Measurements from ENCODE around the gene FAM221B. TPM values are rescaled to one million over a fixed set of nuclear protein-coding genes. Genes with fewer than 3 reads are reported as not detected.
A peak's percentile ranks its signal among the peaks of the same experiment; 100 is the strongest.

Gene FAM221B
- polyA plus RNA-seq, 2 donors = not detected

GRCh38 chr9:35836595-35836994 is 8.1 kb upstream of the FAM221B start:
- H3K27me3 ChIP-seq (ENCODE audit: control insufficient read depth in 1 of 2, insufficient read depth in 2 of 2, low read length in 2 of 2) = no peaks in the 10 kb centered on the region
- no peaks in the 10 kb centered on the region for H3K9me3 ChIP-seq (ENCODE audit: control insufficient read depth in 2 of 2, insufficient read depth in 1 of 2, low read depth in 1 of 2, low read length in 1 of 2)
- no peaks in the 10 kb centered on the region for H3K36me3 ChIP-seq (ENCODE audit: control insufficient read depth in 2 of 2, insufficient read depth in 2 of 2, low read length in 1 of 2)
- WGBS, 2 donors = 86 to 94% methylated on average over 5 of the region's 5 CpGs
- peaks cover 0 to 3% of the 10 kb centered on the region in 2 donors for H3K4me1 ChIP-seq (ENCODE audit: control insufficient read depth in 2 of 2, insufficient read depth in 2 of 2, low read length in 1 of 2)
- no peak overlapping the region for H3K27ac ChIP-seq (ENCODE audit: low read depth in 2 of 2, low read length in 1 of 2)
- no peak overlapping the region for H3K4me3 ChIP-seq (ENCODE audit: low read depth in 1 of 2, low read length in 2 of 2)

DNA sequence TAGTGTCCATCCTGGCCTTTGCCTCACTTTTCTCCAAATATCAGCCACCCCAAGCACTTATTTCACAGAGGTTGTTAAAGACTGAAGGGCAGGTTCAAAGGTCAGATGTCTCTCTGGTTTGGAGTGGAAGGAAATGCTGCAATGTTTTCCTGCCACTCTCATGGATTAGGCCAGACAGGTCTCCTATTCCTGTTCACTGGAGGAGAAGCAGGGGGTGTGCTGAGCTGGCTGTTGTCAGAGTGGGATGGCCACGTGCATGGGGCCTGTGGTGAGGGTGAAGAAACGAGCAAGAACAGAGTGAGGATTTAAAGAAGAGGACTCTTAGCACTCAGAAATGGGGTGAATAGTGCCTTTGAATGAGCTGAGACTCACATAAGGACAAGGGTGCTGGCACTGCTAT is 7.2 kb upstream of the FAM221B start:
- no peaks in the 10 kb centered on the region for H3K9me3 ChIP-seq (ENCODE audit: control insufficient read depth in 2 of 2, insufficient read depth in 1 of 2, low read depth in 1 of 2, low read length in 1 of 2)
- 72 to 88% methylated on average over 2 of the region's 2 CpGs for WGBS, 2 donors
- H3K4me1 ChIP-seq (ENCODE audit: control insufficient read depth in 2 of 2, insufficient read depth in 2 of 2, low read length in 1 of 2) = peaks cover 0 to 3% of the 10 kb centered on the region in 2 donors
- no peak overlapping the region for H3K27ac ChIP-seq (ENCODE audit: low read depth in 2 of 2, low read length in 1 of 2)
- no peak overlapping the region for H3K4me3 ChIP-seq (ENCODE audit: low read depth in 1 of 2, low read length in 2 of 2)
- no peaks in the 10 kb centered on the region for H3K27me3 ChIP-seq (ENCODE audit: control insufficient read depth in 1 of 2, insufficient read depth in 2 of 2, low read length in 2 of 2)
- no peaks in the 10 kb centered on the region for H3K36me3 ChIP-seq (ENCODE audit: control insufficient read depth in 2 of 2, insufficient read depth in 2 of 2, low read length in 1 of 2)

DNA sequence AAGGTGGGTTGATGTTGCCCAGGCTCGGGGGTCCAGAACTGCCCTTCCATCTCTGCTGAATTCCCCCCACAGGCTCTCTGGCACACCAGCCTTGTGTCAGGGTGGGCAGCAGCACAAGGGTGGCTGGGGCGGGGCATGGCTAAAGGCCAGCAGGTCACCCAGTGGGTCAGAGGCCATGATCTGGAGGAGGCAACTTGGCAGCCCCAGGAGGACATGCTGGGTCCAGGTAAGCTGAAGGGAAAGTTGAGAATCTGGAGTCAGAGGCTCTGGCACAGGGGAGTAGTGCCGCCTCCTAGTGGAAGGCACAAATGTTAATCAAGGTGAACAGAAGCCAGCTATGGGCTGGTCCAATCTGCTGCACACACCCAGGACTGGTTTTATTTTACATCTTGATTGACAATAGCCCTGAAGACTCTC is 6.7 kb upstream of the FAM221B start:
- Histone ChIP-seq H3K36me3 (ENCODE audit: control insufficient read depth in 2 of 2, insufficient read depth in 2 of 2, low read length in 1 of 2) (no peaks in the 10 kb centered on the region), H3K4me3 (ENCODE audit: low read depth in 1 of 2, low read length in 2 of 2) (no peak overlapping the region), H3K4me1 (ENCODE audit: control insufficient read depth in 2 of 2, insufficient read depth in 2 of 2, low read length in 1 of 2) (peaks cover 0 to 3% of the 10 kb centered on the region in 2 donors), H3K27ac (ENCODE audit: low read depth in 2 of 2, low read length in 1 of 2) (no peak overlapping the region), H3K27me3 (ENCODE audit: control insufficient read depth in 1 of 2, insufficient read depth in 2 of 2, low read length in 2 of 2) (no peaks in the 10 kb centered on the region), H3K9me3 (ENCODE audit: control insufficient read depth in 2 of 2, insufficient read depth in 1 of 2, low read depth in 1 of 2, low read length in 1 of 2) (no peaks in the 10 kb centered on the region)
- WGBS, 2 donors = 83 to 91% methylated on average over 3 of the region's 3 CpGs

DNA sequence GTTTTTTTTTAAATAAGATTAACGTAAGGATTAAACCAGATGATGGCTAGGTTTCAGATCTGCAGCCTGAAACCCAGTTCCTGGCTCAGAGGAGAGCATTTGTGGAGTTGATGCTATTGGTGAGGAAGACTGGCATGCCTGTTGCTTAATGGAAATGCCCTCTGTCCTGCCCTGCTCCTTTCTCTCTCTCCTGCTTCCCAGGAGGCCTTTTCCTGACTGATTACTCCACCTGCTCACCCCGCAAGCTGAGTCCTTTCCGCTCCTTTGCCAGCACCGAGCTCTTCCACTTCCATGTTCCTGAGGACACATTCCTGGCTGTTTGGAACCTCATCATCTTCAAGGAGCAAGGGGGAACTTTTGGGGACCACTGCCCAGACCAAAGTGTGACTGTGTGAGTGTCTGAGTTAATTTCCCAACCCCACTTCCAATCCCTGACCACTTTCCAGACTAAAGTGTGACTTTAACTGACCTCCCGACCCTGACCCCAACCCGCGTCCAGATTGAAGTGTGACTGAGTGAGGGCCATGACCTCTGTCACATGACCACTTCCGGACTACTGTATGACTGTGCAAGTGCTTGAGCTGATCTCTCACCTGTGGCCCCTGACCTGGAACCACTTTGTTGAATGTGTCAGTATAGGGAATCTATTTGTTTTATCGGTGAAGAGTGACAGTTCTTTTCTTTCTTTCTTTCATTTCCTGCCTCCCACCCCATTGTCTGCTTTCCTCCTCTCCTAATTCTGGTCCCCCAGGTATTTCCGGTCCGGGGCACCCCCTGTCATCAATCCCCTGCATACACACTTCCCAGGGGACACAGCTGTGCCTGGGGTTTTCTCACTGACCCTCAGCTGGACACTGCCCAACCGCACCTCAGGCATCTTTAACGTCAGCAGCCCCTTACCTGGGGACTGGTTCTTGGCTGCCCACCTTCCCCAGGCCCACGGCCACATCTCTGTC is 6.0 kb upstream of the FAM221B start:
- H3K36me3 ChIP-seq (ENCODE audit: control insufficient read depth in 2 of 2, insufficient read depth in 2 of 2, low read length in 1 of 2) = no peaks in the 10 kb centered on the region
- 79 to 83% methylated on average over 14 of the region's 14 CpGs for WGBS, 2 donors
- H3K4me3 ChIP-seq (ENCODE audit: low read depth in 1 of 2, low read length in 2 of 2) = no peak overlapping the region
- H3K4me1 ChIP-seq (ENCODE audit: control insufficient read depth in 2 of 2, insufficient read depth in 2 of 2, low read length in 1 of 2) = peaks cover 2 to 6% of the 10 kb centered on the region in 2 donors
- no peaks in the 10 kb centered on the region for H3K9me3 ChIP-seq (ENCODE audit: control insufficient read depth in 2 of 2, insufficient read depth in 1 of 2, low read depth in 1 of 2, low read length in 1 of 2)
- no peaks in the 10 kb centered on the region for H3K27me3 ChIP-seq (ENCODE audit: control insufficient read depth in 1 of 2, insufficient read depth in 2 of 2, low read length in 2 of 2)
- no peak overlapping the region for H3K27ac ChIP-seq (ENCODE audit: low read depth in 2 of 2, low read length in 1 of 2)

- WGBS, 2 donors = 61 to 76% methylated on average over 5 of the region's 5 CpGs
- Histone ChIP-seq H3K9me3 (ENCODE audit: control insufficient read depth in 2 of 2, insufficient read depth in 1 of 2, low read depth in 1 of 2, low read length in 1 of 2) (no peaks in the 10 kb centered on the region), H3K4me1 (ENCODE audit: control insufficient read depth in 2 of 2, insufficient read depth in 2 of 2, low read length in 1 of 2) (peaks cover 8 to 9% of the 10 kb centered on the region in 2 donors), H3K4me3 (ENCODE audit: low read depth in 1 of 2, low read length in 2 of 2) (no peak overlapping the region), H3K27ac (ENCODE audit: low read depth in 2 of 2, low read length in 1 of 2) (peak overlapping the region in 1 of 2 donors; percentile 40), H3K36me3 (ENCODE audit: control insufficient read depth in 2 of 2, insufficient read depth in 2 of 2, low read length in 1 of 2) (no peaks in the 10 kb centered on the region), H3K27me3 (ENCODE audit: control insufficient read depth in 1 of 2, insufficient read depth in 2 of 2, low read length in 2 of 2) (no peaks in the 10 kb centered on the region)
Measured at GRCh38 chr9:35832814-35833213, 4.3 kb upstream of the FAM221B start.

DNA sequence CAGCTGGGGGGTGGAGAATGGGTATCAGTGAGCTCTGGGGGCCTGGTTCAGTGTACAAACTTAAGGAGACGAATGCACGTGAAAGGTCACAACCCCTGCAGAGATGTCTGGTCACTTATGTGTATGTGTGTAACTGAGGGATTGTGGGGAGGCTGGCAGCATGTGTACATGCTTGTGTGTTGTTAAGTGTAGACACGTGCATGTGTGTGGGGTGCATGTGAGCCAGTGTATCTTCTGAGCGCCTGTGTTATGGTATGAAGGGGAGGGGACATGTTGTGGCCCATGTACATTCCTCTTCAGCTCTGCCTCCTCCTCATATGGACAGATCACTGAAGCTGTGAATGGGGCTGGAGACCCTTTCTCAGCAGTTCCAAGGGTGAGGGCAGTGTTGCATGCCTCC is 2.5 kb upstream of the FAM221B start:
- no peaks in the 10 kb centered on the region for H3K36me3 ChIP-seq (ENCODE audit: control insufficient read depth in 2 of 2, insufficient read depth in 2 of 2, low read length in 1 of 2)
- H3K4me3 ChIP-seq (ENCODE audit: low read depth in 1 of 2, low read length in 2 of 2) = no peak overlapping the region
- H3K27me3 ChIP-seq (ENCODE audit: control insufficient read depth in 1 of 2, insufficient read depth in 2 of 2, low read length in 2 of 2) = no peaks in the 10 kb centered on the region
- 81 to 87% methylated on average over 4 of the region's 4 CpGs for WGBS, 2 donors
- H3K27ac ChIP-seq (ENCODE audit: low read depth in 2 of 2, low read length in 1 of 2) = no peak overlapping the region
- H3K4me1 ChIP-seq (ENCODE audit: control insufficient read depth in 2 of 2, insufficient read depth in 2 of 2, low read length in 1 of 2) = peaks cover 8 to 9% of the 10 kb centered on the region in 2 donors
- no peaks in the 10 kb centered on the region for H3K9me3 ChIP-seq (ENCODE audit: control insufficient read depth in 2 of 2, insufficient read depth in 1 of 2, low read depth in 1 of 2, low read length in 1 of 2)

DNA sequence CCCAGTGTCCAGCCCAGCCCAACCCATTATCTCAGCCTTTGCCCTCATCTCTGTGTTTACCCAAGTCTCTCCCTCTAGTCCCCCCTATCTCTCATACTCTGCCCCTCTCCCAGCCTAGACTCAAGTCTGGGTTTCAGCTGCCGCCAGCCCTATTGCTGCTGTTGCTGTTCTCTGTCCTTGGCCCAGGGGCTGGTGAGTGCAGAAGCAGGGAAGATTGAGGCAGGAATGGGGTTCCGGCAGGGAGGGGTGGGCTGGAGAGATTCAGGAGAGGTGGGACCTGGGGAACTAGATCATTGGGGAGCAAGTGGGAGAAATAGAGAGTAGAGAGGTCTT is 1.2 kb upstream of the FAM221B start:
- peak overlapping the region; percentile 63 to 74 for H3K4me3 ChIP-seq (ENCODE audit: low read depth in 1 of 2, low read length in 2 of 2)
- 44 to 50% methylated on average over 2 of the region's 2 CpGs for WGBS, 2 donors

GRCh38 chr9:35829084-35829763 is 692 bp upstream of the FAM221B start, which contains the start of gene TMEM8B:
TSS of gene TMEM8B (plus strand) at chr9:35829228. CDS start at chr9:35829448, 220 bp downstream.
- WGBS, 2 donors = 1 to 2% methylated on average over 26 to 53 of the region's 53 CpGs
- no peaks in the 10 kb centered on the region for H3K27me3 ChIP-seq (ENCODE audit: control insufficient read depth in 1 of 2, insufficient read depth in 2 of 2, low read length in 2 of 2)
- H3K27ac ChIP-seq (ENCODE audit: low read depth in 2 of 2, low read length in 1 of 2) = peak within 1 kb of the TSS; percentile 89
- no peaks in the 10 kb centered on the region for H3K36me3 ChIP-seq (ENCODE audit: control insufficient read depth in 2 of 2, insufficient read depth in 2 of 2, low read length in 1 of 2)
- peak within 1 kb of the TSS; percentile 63 to 74 for H3K4me3 ChIP-seq (ENCODE audit: low read depth in 1 of 2, low read length in 2 of 2)
- H3K9me3 ChIP-seq (ENCODE audit: control insufficient read depth in 2 of 2, insufficient read depth in 1 of 2, low read depth in 1 of 2, low read length in 1 of 2) = no peaks in the 10 kb centered on the region
- peaks cover 8 to 9% of the 10 kb centered on the region in 2 donors for H3K4me1 ChIP-seq (ENCODE audit: control insufficient read depth in 2 of 2, insufficient read depth in 2 of 2, low read length in 1 of 2)

More for the DNA sequence above, 1.2 kb upstream of the FAM221B start:
- Histone ChIP-seq H3K27me3 (ENCODE audit: control insufficient read depth in 1 of 2, insufficient read depth in 2 of 2, low read length in 2 of 2) (no peaks in the 10 kb centered on the region), H3K27ac (ENCODE audit: low read depth in 2 of 2, low read length in 1 of 2) (peak overlapping the region; percentile 77 to 89), H3K9me3 (ENCODE audit: control insufficient read depth in 2 of 2, insufficient read depth in 1 of 2, low read depth in 1 of 2, low read length in 1 of 2) (no peaks in the 10 kb centered on the region), H3K36me3 (ENCODE audit: control insufficient read depth in 2 of 2, insufficient read depth in 2 of 2, low read length in 1 of 2) (no peaks in the 10 kb centered on the region), H3K4me1 (ENCODE audit: control insufficient read depth in 2 of 2, insufficient read depth in 2 of 2, low read length in 1 of 2) (peaks cover 8 to 9% of the 10 kb centered on the region in 2 donors)

GRCh38 chr9:35827486-35827885 is 1.0 kb downstream of the FAM221B start:
- 70 to 71% methylated on average over 3 of the region's 3 CpGs for WGBS, 2 donors
- peaks cover 5 to 9% of the 10 kb centered on the region in 2 donors for H3K4me1 ChIP-seq (ENCODE audit: control insufficient read depth in 2 of 2, insufficient read depth in 2 of 2, low read length in 1 of 2)
- no peak overlapping the region for H3K4me3 ChIP-seq (ENCODE audit: low read depth in 1 of 2, low read length in 2 of 2)
- H3K36me3 ChIP-seq (ENCODE audit: control insufficient read depth in 2 of 2, insufficient read depth in 2 of 2, low read length in 1 of 2) = no peaks in the 10 kb centered on the region
- no peaks in the 10 kb centered on the region for H3K9me3 ChIP-seq (ENCODE audit: control insufficient read depth in 2 of 2, insufficient read depth in 1 of 2, low read depth in 1 of 2, low read length in 1 of 2)
- no peaks in the 10 kb centered on the region for H3K27me3 ChIP-seq (ENCODE audit: control insufficient read depth in 1 of 2, insufficient read depth in 2 of 2, low read length in 2 of 2)
- no peak overlapping the region for H3K27ac ChIP-seq (ENCODE audit: low read depth in 2 of 2, low read length in 1 of 2)
